SH-SY5Y (cell line): ENCODE results near the gene NKAPL.

Experiments used
- GATA2 ChIP-seq: IDR thresholded peaks from 2 replicates; pipeline ENCODE4 v1.6.1; 2011; ENCODE audit warnings: mild to moderate bottlenecking, low read depth, low read length
- GATA3 ChIP-seq: IDR thresholded peaks from 2 replicates; pipeline ENCODE4 v1.6.1; 2011; ENCODE audit warnings: low read depth, mild to moderate bottlenecking, low read length, moderate library complexity

DNA sequence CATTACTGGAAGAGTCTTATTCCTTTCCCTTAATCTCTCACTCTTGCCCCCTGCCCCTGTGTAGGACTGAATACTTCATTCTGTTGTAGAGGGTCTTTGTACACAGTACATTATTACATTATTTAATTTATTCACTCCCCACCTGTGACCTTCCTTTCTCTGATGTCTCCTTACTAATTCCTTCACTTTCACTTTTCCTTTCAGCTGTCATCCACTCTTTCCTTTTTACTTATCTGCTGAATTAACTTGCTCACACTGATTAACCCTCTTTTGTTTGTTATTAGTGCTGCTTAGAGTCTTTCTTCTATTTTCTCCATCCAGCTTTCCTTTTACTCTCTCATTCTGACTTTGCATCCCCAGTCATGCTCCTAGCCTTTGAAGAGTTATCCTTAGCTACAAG, 15.8 kb downstream of the NKAPL start:
- TF ChIP-seq GATA3 = no peak
- TF ChIP-seq GATA2 = no peak
